GM18951 (cell line): ENCODE measurements around the gene GALNT17.

Experiments used
- POLR2A ChIP-seq: IDR thresholded peaks from 4 replicates; pipeline ENCODE4 v1.6.1; 2011; ENCODE audit warnings: mild to moderate bottlenecking; ENCODE audit not compliant: insufficient read length, insufficient read depth; ENCODE audit errors: extremely low read depth
- in situ Hi-C: fragments of 300-500 bp; cut with MboI; formaldehyde crosslinking; loops from one replicate; pipeline ENCODE4 v1.12.0; 2022; ENCODE audit warnings: low sequenced_read_pairs, mixed read lengths, inconsistent platforms; ENCODE audit not compliant: unreplicated experiment

The GALNT17 gene

DNA sequence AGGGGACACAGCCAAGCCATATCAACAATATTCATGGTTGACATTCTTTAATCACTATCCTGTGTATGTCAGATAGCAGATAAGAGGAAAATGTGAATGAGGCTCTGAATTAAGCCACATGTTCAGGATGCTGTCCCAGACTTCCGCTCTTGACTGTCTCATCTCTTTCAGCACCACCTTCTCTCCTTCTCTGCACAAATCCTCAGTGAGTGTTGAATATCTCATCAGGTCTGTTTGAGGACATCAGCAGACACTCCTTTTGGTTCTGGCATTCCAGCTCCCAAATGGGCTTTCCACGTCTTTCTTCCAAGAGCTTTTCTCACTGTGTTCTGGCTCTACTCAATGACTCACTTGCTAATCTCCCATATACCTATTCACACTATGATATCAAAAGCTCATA is 321.7 kb downstream of the GALNT17 start:
- in situ Hi-C loops = no loop called here
- no peak for TF ChIP-seq POLR2A

DNA sequence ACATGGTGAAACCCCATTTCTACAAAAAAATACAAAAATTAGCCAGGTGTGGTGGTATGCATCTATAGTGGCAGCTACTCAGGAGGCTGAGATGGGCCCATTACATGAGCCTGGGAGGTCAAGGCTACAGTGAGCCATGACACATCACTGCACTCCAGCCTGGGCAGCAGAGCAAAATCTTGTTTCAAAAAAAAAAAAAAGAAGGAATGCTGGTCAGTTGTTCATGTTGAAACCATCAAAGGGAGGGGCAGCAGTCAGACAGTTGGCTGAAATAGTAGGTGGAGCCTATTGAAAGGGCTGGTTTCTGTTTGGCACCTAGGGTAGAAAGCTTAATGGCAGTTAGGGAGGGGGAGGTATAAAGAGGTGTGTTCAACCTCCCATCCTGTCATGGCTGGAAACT is 323.0 kb downstream of the GALNT17 start:
- in situ Hi-C loops = no loop called here
- no peak for TF ChIP-seq POLR2A

DNA sequence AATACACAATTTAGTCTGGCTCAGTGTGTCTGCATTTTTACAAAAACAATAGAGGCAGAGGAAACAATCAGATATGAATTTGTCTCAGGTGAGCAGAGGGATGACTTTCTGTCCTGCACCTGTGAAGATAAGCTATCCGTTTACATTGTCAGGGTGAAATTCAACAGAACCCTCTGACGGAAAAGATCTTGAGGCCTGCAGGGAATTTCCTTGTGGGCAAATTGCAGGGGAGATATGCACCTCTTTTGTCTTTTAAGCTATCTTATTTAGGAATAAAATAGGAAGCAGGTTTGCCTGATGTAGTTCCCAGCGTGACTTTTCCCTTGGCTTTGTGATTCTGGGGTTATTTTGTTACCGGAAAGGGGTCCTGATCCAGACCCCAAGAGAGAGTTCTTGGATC is 325.1 kb downstream of the GALNT17 start:
- in situ Hi-C loops = no loop called here
- TF ChIP-seq POLR2A = no peak

GRCh38 chr7:71457846-71458590 is 326.1 kb downstream of the GALNT17 start:
- in situ Hi-C loops = no loop called here
- no peak for TF ChIP-seq POLR2A

DNA sequence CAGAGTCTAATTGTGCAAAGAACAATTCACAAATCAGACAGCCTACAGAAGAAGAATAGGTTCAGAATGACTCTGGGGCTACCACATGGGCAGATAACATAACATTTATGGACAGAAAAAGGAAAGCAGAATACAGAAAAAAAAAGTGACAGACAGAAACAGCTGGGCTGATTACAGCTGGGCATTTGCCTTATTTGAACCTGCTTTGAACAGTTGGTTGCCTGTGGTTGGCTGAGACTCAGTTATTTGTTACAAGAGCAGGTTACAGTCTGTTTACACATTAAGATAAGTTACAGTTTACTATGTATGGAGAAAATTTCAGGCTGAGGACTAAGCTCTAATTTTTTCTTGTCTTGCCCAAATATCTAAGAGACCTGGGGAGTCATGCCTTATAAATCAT is 327.2 kb downstream of the GALNT17 start:
- TF ChIP-seq POLR2A = no peak
- in situ Hi-C loops = no loop called here

- in situ Hi-C loops = no loop called here
- no peak for TF ChIP-seq POLR2A
These were observed 329.6 kb downstream of the GALNT17 start for GRCh38 chr7:71461572-71461971.

- in situ Hi-C loops = no loop called here
These were observed 333.8 kb downstream of the GALNT17 start for GRCh38 chr7:71465741-71466189.

DNA sequence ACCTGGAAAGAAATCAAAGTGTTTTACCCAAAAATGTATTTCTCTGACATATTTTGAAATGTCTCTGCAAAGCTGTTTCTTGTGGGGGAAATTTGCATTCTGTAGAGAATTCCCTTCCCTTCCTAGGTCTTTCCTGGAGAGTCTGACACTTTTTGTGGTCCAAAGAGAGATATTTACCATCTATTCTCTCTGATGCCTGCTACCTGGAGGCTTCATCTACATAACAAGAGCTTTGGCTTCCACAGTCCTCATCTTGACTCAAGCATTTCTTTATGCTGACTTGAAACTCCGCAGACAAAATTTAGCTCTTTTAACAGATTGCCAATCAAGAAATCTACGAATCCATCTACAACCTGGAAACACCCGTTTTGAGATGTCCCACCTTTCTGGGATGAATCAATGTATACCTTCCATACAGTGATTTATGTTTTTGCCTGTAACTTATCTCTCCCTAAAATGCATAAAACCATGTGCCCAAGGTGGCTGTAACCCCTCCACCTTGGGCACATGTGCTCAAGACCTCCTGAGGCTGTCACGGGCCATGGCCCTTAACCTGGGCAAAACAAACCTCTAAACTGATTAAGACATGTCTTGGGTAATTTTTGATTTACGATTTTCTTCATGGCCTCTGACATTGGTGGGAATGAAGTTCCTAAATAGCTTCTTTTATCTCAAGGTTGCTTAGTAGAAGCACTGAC is 334.7 kb downstream of the GALNT17 start:
- TF ChIP-seq POLR2A = no peak
- in situ Hi-C loops = no loop called here

More at GRCh38 chr7:71465741-71466189, 333.8 kb downstream of the GALNT17 start:
- no peak for TF ChIP-seq POLR2A

- in situ Hi-C loops = no loop called here
- no peak for TF ChIP-seq POLR2A
These were observed 338.4 kb downstream of the GALNT17 start for GRCh38 chr7:71470326-71470725.

DNA sequence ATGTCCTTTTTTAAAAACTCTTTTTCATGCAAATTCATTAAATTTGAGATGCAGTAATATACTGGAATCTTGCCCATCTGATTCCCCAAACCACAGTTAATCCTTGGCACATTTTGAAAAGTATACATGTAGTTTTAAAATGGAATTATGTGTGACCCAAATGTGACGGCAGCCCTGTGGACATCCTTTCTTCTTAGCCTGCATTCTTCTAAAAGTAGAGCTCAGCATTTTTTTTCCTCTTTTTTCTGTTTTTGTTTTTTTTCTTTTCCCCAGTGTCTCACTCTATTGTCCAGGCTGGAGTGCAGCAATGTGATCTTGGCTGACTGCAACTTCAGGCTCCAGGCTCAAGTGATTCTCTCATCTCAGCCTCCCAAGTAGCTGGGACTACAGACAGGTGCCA is 338.9 kb downstream of the GALNT17 start:
- TF ChIP-seq POLR2A = no peak
- in situ Hi-C loops = no loop called here

- in situ Hi-C loops = no loop called here
- no peak for TF ChIP-seq POLR2A
These were observed 341.0 kb downstream of the GALNT17 start for GRCh38 chr7:71472962-71473361.

- no peak for TF ChIP-seq POLR2A
- in situ Hi-C loops = no loop called here
These were observed 341.5 kb downstream of the GALNT17 start for GRCh38 chr7:71473366-71473967.

DNA sequence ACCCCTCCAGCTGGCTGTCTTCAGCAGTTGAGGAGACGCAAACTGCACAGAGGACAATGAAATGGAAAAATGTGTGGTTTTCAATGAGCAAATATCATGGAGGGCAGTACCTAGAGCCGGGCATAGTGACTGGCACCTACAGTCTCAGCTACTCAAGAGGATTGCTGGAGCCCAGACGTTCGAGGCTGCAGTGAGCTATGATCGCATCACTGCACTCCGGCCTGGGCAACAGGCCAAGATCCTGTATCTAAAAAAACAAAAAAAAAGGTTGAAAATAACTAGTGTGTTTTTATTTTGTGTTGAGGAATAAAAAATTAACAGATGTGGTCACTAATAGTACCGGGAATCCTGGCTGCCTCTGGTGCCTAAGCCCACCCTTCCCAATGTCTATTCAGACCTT is 345.5 kb downstream of the GALNT17 start:
- in situ Hi-C loops = no loop called here
- no peak for TF ChIP-seq POLR2A

GRCh38 chr7:71479231-71479630 is 347.3 kb downstream of the GALNT17 start:
- in situ Hi-C loops = no loop called here

More at GRCh38 chr7:71479231-71479630, 347.3 kb downstream of the GALNT17 start:
- no peak for TF ChIP-seq POLR2A
